ENCODE data around the gene SP5.
"Not testable (repeated sequence)": the region's sequence is repeated elsewhere in the genome, so short reads cannot be mapped to it uniquely, and the experiment has no call there.

SP5 gene

DNA sequence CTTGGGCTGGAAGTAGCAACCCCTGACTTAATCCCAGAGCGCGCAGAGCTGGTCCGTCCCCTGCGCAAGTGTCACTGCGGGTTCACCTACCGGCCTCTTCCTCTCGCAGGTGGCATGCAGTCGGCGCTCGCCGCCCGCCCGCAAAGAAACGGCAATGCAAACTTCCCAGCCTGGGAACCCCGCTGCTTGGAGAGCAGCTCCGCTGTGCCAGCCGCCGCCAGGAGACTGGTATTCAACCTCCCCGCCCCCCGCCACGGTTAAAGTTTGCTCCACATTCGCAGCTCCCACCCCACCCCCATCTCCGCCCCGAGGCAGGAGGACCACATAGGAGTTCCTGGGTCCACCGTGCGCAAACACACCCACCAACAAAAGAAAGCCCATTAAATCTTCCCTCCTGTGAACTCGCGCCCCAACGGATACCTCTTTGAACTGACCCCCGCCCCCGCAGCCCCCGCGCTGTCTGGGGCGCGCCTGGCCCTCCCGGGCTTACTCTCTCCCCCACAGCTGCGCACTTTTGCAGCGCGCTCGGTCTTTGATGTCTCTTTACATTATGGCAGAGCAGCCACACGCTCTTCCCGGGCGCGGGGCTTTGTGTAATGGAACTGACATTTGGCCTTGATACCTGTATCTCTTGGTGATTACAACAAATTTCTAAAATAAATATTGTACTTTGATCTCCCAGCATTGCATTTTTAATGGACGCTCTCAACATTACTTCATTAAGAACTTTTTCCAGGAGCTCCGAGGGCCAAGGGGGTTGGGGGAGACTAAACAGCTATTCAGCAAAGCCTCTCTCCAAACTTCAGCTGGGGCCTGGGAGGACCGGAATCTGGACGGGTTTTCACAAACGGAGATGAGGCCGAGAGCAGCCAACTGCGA lies 3.1 kb upstream of the SP5 start:
- DNase-seq, result peak; percentile 5

DNA sequence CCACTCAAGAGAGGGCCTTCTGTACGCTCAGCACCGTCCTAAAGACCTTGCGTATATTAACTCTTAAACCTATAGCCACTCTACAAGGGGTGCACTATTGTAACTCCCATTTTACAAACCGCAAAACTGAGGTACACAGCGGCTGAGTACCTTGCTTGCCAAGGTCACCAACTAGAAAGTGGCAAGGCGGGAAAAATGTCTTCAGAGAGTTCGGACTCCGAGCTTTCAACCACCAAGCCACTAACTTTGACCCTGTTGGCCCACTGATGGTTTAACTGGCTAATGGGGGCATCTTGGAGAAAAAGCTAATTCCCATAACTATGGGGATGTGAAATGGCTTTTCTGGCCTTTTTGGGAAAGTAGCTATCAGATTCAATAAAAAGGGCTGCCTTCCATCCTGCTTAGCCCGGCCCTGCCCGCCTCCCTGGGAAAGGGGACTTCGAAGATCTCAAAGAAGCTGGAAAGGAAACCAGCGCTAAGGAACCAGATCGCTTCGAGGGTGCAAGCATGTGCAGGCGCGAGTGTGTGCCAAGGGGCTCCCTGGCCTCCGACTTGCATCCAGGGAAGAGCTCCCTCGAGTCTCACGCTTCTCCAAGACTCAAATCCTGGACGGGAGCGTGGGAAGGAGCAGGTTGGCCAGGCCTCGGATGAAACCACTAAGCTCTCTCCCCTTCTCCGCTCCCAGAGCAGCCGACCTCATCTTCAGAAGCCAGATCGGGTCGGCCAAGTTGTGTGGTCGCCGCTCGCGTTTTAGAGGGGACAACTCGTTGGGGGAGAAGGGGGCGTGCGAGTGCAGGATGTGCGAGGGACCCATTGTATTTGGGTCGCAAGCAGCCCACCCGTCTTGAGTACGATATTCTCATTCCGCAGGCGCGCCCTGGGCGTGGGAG lies 2.2 kb upstream of the SP5 start:
- no peak for DNase-seq

DNA sequence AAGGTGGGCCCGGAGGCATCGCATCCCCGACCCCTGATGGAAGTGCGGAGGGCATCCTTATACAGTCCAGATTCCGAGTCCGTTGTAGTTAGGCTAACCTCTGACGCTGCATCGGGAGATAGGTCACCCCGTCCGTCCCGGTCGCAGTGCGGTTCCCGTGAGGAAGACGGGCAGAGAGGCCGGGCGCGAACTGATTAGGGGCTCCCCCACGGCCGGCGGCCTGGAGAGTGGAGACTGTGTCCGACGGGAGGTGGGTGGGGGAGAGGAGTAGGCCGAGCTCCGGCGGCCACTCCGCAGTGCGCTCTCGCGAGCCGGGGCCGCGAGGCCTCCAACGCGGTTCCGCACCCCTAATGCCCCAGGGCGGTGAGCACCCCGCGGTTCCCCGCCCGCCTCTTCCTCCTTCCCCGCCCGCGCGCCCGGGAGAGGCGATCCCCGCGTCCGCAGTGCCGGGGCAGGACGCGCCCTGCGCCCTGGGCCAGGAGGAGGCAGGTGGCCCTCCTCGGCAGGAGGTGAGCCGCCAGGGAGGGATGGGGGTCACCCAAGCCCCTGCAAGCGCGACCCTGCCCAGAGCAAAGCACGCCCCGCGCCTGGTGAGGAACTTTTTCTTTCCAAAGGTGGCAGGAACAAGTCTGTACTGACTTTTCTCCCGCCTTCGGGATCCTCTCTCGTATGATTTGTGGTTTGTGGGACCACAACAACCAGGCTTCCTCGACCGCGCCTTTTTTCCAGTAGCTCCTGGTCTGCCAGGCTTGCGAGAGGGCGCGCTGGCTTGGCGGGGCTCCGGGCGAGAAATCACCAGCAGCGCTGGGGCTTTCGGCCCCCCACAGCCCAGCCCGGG lies 1.4 kb upstream of the SP5 start:
- DNase-seq, result peak; percentile 11

DNA sequence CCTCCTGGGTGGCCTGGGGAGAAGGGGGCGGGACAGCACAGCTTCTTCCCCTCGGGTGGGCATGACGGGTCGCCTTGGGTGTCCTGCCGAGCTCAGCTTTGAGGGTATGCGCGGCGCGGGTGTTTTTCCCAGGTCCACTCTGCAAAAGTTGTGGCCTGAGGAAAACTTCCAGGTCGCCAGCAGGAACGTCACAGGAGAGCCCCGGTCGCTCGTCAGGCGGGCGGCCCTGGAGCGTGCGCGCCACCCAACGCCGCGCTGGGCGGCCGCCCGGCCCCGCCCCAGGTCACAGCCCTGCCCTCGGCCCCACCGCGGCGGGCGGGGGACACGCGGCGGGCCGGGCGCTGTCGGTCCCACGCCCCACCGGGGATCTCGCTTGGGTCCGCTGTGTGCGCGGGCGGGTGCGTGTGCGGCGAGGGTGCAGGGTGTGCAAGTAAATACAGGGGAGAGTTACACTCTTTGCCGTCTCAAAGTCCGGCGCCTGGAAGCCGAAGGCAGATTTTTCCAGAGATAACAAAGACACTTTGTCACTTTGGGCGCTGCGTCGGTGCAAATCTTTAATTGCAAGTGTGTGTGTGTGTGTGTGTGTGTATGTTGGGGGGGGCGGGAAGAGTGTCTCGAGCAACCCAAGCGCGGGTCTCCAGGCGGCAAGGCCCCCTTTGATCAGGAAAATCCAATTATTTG lies 616 bp upstream of the SP5 start:
- peak; percentile 11 for DNase-seq

DNA sequence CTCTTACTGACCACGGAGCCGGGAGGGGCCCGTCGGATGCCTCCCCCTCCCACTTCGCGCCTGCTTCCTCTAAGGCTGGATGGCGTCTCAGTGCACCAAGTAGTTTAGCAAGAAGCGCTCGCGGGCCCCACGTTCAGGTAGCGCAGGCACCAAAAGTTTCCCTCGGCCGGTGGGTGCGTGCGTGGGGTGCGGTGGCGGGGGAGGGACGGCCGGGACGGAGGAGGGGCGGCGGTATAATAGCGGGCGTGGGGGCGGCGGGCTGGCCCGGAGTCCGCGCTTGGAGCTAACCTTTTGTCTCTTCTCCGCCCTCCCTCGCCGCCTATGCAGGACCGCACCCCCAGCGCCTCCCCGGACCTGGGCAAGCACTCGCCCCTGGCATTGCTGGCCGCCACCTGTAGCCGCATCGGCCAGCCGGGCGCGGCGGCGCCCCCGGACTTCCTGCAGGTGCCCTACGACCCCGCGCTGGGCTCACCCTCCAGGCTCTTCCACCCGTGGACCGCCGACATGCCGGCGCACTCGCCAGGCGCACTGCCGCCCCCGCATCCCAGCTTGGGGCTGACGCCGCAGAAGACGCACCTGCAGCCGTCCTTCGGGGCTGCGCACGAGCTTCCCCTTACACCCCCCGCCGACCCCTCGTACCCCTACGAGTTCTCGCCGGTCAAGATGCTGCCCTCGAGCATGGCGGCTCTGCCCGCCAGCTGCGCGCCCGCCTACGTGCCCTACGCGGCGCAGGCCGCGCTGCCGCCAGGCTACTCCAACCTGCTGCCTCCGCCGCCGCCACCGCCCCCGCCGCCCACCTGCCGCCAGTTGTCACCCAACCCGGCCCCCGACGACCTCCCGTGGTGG lies 1.0 kb downstream of the SP5 start:
- peak; percentile 15 for DNase-seq

DNA sequence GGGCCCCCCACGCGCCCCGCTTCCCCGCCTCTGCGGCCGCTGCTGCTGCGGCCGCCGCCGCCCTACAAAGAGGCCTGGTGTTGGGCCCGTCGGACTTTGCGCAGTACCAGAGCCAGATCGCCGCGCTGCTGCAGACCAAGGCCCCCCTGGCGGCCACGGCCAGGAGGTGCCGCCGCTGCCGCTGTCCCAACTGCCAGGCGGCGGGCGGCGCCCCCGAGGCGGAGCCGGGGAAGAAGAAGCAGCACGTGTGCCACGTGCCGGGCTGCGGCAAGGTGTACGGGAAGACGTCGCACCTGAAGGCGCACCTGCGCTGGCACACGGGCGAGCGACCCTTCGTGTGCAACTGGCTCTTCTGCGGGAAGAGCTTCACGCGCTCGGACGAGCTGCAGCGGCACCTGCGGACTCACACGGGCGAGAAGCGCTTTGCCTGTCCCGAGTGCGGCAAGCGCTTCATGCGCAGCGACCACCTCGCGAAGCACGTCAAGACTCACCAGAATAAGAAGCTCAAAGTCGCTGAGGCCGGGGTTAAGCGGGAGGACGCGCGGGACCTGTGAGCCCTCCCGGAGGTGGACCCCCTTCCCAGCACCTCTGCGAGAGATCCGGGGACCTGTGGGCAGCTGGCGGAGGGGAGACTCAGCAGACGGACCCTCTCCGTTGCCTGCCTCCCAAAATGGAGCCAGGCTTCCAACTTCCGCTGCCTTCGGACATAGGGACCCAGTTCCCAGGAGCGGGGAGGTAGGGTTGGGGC lies 1.9 kb downstream of the SP5 start:
- DNase-seq, result peak; percentile 49

DNA sequence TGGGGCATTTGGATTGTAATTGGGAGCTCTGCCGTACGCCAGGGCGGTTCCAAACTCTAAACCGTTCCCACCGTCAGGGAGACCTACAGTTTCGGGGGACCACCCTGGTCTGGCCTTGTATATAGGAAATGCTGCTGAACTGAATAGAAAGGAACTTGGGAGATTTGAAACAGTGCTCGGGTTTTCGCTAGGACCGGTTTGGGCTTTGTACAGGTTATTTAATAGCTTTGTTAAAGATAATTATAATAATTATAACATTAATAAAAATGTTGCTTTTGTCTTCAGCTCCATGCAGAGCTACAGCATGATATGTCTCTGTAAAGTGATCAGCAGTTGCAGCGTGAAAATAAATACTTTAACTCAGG lies 2.4 kb downstream of the SP5 start:
- DNase-seq, result no peak

DNA sequence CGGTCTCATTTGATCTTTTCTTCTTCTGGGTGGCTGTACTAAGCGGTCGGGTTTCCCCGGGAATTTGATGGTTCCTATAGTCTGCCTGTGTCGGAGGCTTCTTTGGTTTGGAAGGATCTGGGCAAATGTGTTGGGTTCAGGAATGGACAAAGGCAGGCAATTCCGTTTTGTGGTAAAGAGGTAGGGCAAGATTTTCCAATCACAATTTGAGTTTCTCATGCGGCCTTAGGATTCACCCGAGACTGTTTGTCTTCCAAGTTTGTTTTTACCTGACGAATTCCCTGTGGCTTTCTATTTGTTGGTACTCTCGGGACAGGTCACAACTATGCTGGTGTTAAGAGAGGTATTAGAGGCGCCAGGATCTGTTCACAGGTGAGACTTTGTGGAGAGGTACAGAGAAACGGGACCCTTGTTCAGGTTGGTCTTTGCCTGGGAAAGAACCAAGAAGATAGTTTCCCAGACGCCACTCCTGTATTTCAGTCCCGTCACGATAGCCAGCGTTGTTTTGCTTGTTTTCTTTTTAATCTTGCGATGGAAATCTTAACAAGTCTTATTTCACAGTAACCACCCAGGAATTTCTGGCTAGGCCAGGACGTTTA lies 3.0 kb downstream of the SP5 start:
- no peak for DNase-seq

DNA sequence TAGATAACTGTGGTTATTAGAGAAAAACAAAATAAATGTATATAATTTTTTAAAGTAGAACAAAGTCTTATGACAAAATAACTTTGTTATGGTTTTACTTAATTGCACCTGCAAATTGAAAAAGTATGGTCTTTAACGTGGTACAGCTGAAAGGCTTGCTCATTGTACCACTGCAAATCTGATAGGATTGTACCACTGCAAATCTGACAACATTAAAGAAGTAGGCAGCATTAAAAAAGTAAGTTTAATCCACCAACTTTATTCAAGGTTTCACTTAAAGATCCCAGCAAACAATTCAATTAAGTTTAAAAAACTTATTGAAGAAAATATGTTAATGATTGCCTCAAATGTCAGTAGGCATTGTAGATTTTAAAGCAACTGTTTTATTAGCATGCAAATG lies 4.7 kb downstream of the SP5 start:
- no peak for DNase-seq

DNA sequence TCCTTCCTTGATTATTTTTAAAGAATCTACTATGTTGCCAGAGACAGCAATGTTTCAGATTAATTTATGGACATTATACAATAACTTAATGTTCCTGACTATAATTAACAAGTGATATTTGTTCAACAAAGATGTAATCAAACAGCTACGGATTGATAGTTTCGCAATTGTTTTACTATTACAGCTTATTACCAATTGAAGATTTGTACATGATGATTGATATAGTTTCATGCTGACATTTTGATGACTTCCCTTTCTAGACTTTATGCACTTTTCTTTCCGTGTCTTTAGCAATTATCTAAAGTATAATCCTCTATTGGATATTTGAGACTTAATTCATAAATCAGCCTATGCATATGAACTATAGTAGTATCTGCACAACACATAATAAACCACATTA lies 6.5 kb downstream of the SP5 start:
- no peak for DNase-seq

DNA sequence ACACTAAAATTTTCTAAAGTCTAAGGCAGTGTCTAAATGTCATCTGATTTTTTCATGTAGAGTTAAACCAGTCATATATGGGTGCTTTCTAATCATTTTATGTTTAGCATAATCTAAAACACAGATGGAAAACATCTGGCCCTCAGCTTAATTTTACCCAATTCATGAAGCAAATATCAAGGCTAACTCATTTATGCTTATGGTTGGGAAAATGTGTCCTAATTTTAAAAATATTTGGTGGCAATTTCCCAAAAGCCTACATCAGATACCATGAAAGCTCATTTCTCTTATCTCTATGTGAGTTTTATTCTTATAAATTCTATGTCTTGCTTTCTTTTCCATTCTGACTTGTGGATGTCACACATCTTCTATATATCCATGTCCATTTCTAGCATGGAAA lies 7.2 kb downstream of the SP5 start:
- no peak for DNase-seq

DNA sequence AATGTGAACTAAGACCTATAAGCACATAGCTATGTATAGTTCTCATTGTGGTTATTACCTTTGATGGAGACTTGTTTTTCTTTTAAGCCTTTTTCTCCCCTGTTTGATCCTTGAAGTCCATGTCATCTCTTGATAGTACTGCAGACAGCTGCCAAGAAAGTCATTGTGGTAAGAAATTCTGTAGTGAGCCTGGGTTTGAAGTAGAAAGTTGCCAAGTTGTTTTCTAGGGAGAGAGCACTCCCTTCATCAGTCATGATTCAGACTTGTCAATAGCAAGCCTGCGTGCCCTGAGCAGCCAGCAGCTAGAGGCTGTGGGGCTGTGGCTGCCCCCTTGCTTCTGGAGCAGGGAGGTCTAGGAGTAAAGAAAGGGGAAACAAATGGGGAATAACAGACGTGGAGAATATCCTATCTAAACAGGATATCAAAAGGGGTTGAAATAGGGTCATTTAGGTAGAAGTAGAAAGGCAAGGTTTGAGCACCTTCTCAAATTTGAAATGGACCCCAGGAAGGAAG lies 8.4 kb downstream of the SP5 start:
- no peak for DNase-seq

DNA sequence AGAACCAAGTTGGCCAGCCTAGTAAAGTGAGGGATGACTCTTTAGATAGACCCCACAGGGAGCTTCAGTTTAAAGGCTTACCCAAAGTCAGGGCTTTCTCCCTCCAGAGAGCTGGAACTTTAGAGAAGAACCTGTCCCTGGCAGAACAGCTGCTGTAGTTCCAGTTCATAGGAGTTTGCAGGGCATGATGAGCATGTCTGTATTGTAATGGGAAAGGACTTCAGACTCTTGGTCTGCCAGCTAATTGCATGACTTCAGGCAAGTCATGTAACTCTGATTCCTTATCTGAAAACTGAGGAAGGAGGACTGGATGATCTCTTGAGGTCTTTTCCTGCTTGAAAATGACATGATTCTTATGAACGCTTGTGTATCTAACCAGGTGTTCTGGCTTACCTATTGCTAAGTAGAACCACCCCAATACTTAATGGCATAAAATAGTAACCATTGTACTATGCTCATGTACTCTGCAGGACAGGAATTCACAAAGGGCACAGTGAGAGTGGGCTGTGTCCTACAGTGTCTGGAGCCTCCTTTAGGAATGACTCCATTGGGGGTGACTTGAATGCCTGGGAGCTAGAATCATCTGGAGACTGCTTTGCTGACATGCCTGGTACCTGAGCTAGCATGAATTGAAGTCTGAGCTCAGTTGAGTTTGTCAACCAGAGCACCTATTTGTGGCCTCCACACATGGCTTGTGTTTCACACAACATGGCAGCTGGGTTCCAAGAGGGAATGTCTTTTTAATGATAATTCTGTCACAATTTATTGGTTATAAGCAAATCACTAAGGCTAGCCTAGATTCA lies 18.9 kb downstream of the SP5 start:
- no peak for DNase-seq

DNA sequence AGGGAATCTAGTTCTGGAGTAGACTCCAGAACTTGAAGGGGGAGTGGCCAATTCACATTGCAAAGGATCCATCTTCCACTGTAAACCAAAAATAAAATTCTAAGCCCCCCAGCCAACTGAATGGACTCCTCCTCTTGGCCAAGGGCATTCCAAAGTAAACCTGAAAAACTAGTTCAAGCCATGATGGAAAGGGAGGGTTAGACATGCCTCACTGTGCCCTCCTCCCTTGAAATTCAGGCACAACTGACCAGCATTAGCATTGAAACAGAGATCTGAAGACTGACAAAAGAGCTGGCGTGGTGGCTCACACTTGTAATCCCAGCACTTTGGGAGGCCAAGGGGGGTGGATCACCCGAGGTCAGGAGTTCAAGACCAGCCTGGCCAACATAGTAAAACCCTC lies 19.5 kb downstream of the SP5 start:
- DNase-seq, result not testable (repeated sequence)

DNA sequence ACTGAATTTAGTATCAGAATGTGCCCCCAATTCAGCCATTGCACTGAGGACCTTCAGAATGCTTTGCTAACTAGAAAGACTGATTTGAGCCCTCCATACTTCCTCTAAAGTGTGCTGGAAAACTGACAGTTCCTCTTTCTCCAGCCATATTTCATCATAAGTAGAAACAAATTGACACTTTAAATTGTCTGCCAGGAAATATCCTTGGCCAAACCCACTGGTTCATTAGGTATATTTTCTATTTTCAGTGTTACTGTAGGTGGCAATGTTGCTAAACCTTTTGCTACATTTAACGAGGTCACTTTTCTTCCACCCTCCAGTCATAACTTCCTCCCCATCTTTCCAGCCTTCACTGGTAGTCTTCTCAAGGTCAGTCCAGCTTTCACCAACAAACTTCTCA lies 21.5 kb downstream of the SP5 start:
- DNase-seq, result no peak

DNA sequence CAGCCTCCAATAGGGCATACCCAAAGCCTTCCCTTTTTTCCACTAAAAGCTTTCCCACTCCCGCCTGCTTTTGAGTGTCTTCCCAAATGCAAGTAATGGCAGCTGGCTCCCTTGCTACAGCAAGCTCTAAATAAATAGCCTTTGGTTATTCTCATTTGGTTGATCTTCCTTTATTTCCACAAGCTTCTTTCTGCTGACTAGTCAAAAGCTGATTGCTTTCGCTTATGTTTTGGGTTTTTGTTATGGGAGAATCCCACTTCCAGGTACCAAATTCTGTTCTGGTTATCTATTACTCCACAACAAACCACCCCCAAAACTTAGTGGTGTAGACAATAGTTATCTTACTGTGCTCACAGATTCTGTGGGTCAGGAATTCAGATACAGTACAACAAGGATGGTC lies 22.3 kb downstream of the SP5 start:
- no peak for DNase-seq

DNA sequence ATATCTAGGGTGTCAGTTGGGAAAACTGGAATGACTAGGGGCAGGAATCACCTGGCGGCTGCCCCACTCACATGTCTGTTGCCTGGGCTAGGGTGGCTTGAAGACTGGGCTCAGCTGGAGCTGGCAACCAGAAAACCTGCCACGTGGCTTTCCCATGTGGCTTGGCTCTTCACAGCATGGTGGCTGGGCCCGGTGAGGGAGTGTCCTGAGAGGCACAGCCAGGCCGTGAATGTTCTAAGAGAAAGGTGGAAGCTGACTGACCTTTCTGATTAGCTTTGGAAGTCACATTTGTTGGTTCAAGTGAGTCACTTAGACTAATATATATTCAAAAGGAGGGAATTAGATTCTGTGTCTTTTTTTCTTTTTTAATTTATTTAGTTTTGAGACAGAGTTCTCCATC lies 22.7 kb downstream of the SP5 start:
- DNase-seq, result no peak

DNA sequence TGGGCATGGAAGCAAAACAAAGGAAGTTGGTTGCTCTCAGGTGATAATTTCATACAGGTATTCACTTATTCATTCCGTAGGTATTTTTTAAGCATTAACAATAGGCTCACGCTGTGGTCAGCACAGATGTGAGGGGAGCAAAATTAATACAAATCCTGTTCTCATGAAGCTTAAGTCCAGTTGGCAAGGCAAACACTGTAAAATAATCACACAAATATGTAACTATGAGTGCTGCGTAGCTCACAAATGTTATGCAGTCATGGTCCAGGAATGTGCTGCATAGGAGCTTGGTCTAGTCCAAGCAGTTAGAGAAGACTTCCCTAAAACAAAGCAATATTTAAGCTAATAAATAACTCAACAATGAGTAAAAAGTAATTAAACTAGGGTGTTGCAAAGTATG lies 23.9 kb downstream of the SP5 start:
- DNase-seq, result no peak

DNA sequence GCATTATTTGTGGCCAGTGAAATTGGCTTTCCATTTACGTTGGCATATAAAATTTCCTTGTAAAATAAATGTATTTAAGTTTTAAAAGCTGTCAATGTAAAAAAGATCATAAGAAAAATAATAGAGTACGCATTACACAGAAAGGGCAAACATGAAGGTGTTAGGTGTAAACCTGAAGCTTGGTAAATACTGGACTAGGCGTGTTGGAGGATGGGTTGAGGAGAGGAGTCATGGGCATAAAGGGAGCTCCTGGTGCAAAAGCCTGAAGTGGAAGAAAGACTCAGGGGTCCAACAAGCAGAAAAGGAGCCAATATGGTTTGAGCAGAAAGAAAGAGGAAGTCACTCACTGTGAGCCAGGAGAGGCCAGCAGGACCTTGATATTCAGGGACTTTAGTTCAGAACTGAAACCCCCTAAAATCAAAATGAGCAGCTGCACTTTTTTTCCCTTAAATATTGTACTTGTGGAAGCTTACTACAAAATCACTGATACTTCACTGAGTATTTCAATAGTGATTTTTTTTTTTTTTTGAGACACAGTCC lies 24.4 kb downstream of the SP5 start:
- DNase-seq, result no peak
